SH-SY5Y (cell line): ENCODE data around the gene WFDC2.

Experiments
- GATA2 ChIP-seq: IDR thresholded peaks from 2 replicates; pipeline ENCODE4 v1.6.1; 2011; ENCODE audit warnings: mild to moderate bottlenecking, low read depth, low read length
- GATA3 ChIP-seq: IDR thresholded peaks from 2 replicates; pipeline ENCODE4 v1.6.1; 2011; ENCODE audit warnings: low read depth, mild to moderate bottlenecking, low read length, moderate library complexity

DNA sequence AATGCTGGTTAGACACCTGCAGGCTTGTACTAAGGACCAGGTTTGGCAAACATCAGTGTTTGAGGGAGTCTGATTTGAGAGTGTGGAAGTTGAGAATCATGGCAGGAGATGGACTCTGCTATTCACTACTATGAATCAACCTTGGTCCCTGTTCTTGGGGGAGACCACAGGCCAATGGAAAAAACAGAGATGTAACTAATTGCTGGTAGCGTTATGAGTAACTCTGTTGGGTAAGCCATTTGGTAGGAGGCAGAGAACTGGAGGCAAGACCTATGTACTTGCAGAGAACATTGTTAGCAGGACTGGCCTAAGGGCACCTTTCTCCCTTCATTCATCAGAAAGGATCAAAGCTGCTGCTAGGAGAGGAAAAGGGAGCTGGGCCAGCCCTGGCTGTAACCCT, 8.3 kb upstream of the WFDC2 start:
- TF ChIP-seq GATA2 (no peak), GATA3 (no peak)
